Gastrocnemius medialis (tissue), 4 donors: ENCODE results near the gene TCERG1L. TPM values are rescaled to one million over a fixed set of nuclear protein-coding genes. Genes with fewer than 3 reads are reported as not detected.

Experiments
- ATAC-seq, 2 donors: fragments of 150-250 bp; one replicate each; pipeline ENCODE4 v1.9.1; 2016
- DNase-seq, 2 donors: peaks; one replicate each; pipeline ENCODE4 v3.0.0-alpha.2; 2019
- H3K27ac ChIP-seq, 4 donors: fragments of 200-600 bp; sonication (generic); 1 replicate in 1 of 4; 2 replicates in 3 of 4; pipeline ENCODE4 v1.5.1; 2016 to 2018; ENCODE audit warnings: mild to moderate bottlenecking in 2 of 4, moderate library complexity in 1 of 4
- H3K27me3 ChIP-seq, 3 donors: fragments of 200-600 bp; sonication (generic) in 2 of 3; 1 replicate in 1 of 3; 2 replicates in 2 of 3; pipeline versions ENCODE4 v1.5.1 to v1.6.0; 2016 to 2019; ENCODE audit warnings: mild to moderate bottlenecking in 1 of 3, moderate library complexity in 1 of 3
- H3K36me3 ChIP-seq, 2 donors: fragments of 200-600 bp; sonication (generic) in 1 of 2; one replicate each; pipeline ENCODE4 v1.5.1; 2017 to 2018
- H3K4me1 ChIP-seq, 2 donors: fragments of 200-600 bp; sonication (generic) in 1 of 2; one replicate each; pipeline ENCODE4 v1.5.1; 2016 to 2017; ENCODE audit warnings: mild to moderate bottlenecking in 2 of 2
- H3K4me3 ChIP-seq, 4 donors: fragments of 200-600 bp; sonication (generic) in 3 of 4; 1 replicate in 1 of 4; 2 replicates in 3 of 4; pipeline ENCODE4 v1.5.1; 2016 to 2019; ENCODE audit warnings: mild to moderate bottlenecking in 2 of 4
- H3K9me3 ChIP-seq, 3 donors: fragments of 200-600 bp; sonication (generic) in 2 of 3; 1 replicate in 1 of 3; 2 replicates in 2 of 3; pipeline ENCODE4 v1.5.1; 2016 to 2019
- CTCF ChIP-seq, 5 experiments: fragments of 450-650 bp in 3 of 5; fragments of 200-600 bp in 2 of 5; sonication (generic) in 2 of 5; IDR thresholded peaks in 4 of 5; conservative IDR thresholded peaks in 1 of 5; 1 replicate in 4 of 5; 2 replicates in 1 of 5; pipeline ENCODE4 v1.5.1; 2016 to 2019; ENCODE audit warnings: antibody characterized with exemption in 5 of 5, mild to moderate bottlenecking in 3 of 5, moderate library complexity in 3 of 5
- POLR2A ChIP-seq, 2 donors: fragments of 450-650 bp; IDR thresholded peaks; one replicate each; pipeline ENCODE4 v1.6.1; 2017; ENCODE audit warnings: antibody characterized with exemption in 2 of 2, mild to moderate bottlenecking in 2 of 2, moderate library complexity in 2 of 2
- in situ Hi-C, 4 donors: fragments of 200-750 bp; cut with MboI; loops; one replicate each; pipeline versions ENCODE4 v1.15.0 to v1.8.0; 2017; ENCODE audit warnings: low sequenced_read_pairs in 4 of 4
- intact Hi-C: fragments of 100-400 bp; cut with DNase I; formaldehyde crosslinking; loops from one replicate; pipeline ENCODE4 v1.15.1; 2023; ENCODE audit warnings: low total_unique reads
- total RNA-seq, 4 donors: library from RNA; depleted of rRNA; stranded (reverse); fragments of >200 nt; gene quantifications; one replicate each; pipeline versions ENCODE4 v1.1.0 to v1.2.3, GENCODE V29; 2016

The TCERG1L gene
- total RNA-seq, 4 donors from 2014 or later, result not detected

- TF ChIP-seq CTCF (IDR thresholded peaks at IDR 0.05 in 4 of 5, conservative IDR thresholded peaks at IDR 0.05 in 1 of 5) (no peak), POLR2A (IDR thresholded peaks at IDR 0.05) (no peak)
- H3K27me3 ChIP-seq, result no peaks in the 10 kb centered on the region
- ATAC-seq (no peak), DNase-seq (no peak)
- H3K9me3 ChIP-seq, result no peaks in the 10 kb centered on the region
- H3K4me3 ChIP-seq, result no peak overlapping the region
- H3K4me1 ChIP-seq, result no peaks in the 10 kb centered on the region
- H3K36me3 ChIP-seq, result no peaks in the 10 kb centered on the region
- in situ Hi-C loops (no loop called here), intact Hi-C loops (no loop called here)
- H3K27ac ChIP-seq, result no peak overlapping the region
These were observed 101.3 kb downstream of the TCERG1L start for GRCh38 chr10:131210181-131210580.

DNA sequence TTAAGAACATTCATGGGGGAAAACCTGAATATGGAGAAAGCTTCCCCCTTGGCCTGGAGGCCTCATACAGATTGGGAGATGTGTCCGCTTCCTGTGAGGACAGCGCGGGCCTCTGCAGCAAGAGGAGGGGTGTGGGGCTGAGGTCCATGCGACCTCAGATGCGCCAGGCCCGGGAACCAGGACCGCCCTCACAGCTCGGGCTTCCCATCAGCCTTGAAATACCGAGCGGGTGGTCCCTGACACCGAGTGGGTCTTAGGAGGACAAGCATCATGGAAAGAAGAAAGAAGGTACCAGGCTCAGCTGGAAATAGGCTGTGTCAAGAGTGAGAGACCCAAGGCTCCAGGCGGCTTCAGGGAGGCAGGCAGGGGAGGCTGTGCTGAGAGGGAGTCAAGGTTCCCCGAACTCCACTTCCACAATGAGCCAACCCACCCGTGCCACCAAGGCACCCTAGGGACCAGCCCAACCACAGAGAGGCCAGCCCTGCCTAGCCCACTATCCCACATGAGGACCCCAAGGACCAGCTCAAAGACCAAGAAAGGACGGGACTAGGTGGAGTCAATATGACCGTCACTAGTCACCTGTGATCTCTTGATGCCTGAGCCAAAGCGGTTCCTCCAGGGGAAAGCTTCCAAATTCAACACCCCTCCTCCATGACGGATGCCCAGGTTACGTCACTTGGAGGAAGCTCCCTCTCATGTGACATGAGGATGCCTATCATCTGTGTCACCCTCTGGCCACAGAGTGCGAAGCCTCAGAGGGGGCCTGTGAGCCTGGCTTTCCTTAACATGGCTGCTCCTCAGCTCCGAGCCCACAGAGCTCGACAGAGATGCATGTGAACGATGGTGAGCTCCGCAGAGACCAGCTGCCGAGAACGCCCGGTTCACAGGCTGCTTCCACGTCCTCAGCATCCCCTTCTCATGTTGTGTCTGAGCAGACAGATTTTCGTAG is 103.7 kb downstream of the TCERG1L start:
- no peak for ATAC-seq
- intact Hi-C loops (no loop called here), in situ Hi-C loops (no loop called here)
- H3K27me3 ChIP-seq, result no peaks in the 10 kb centered on the region
- no peak for DNase-seq
- TF ChIP-seq POLR2A (IDR thresholded peaks at IDR 0.05) (no peak), CTCF (IDR thresholded peaks at IDR 0.05 in 4 of 5, conservative IDR thresholded peaks at IDR 0.05 in 1 of 5) (no peak)
- no peaks in the 10 kb centered on the region for H3K4me1 ChIP-seq
- H3K4me3 ChIP-seq, result no peak overlapping the region
- no peak overlapping the region for H3K27ac ChIP-seq
- H3K9me3 ChIP-seq, result no peaks in the 10 kb centered on the region
- no peaks in the 10 kb centered on the region for H3K36me3 ChIP-seq

DNA sequence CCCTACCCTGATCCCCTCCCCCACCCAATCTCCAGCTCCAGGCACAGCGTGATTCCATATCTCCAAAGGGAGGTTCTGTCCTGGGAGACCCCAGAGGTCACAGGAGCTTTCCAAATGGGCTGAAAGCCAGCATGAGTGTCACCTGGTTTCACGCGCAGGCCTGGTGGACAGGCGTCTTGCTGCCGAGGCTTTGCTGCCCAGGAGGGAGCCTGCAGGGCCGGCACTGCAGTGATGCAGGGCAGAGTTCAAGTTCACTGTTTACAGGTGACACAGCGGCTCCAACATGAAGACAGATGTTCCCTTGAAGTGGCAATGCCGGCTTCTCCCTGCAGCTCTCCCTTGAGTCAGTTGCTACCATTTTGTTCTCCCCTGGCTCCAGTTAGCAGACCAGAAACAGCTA is 104.3 kb downstream of the TCERG1L start:
- intact Hi-C loops, result no loop called here
- H3K27ac ChIP-seq, result no peak overlapping the region
- no peaks in the 10 kb centered on the region for H3K9me3 ChIP-seq
- no peak for DNase-seq
- in situ Hi-C loops, result no loop called here
- no peak overlapping the region for H3K4me3 ChIP-seq
- ATAC-seq, result no peak
- H3K27me3 ChIP-seq, result no peaks in the 10 kb centered on the region
- TF ChIP-seq POLR2A (IDR thresholded peaks at IDR 0.05) (no peak), CTCF (IDR thresholded peaks at IDR 0.05 in 4 of 5, conservative IDR thresholded peaks at IDR 0.05 in 1 of 5) (no peak)
- H3K36me3 ChIP-seq, result no peaks in the 10 kb centered on the region
- no peaks in the 10 kb centered on the region for H3K4me1 ChIP-seq

DNA sequence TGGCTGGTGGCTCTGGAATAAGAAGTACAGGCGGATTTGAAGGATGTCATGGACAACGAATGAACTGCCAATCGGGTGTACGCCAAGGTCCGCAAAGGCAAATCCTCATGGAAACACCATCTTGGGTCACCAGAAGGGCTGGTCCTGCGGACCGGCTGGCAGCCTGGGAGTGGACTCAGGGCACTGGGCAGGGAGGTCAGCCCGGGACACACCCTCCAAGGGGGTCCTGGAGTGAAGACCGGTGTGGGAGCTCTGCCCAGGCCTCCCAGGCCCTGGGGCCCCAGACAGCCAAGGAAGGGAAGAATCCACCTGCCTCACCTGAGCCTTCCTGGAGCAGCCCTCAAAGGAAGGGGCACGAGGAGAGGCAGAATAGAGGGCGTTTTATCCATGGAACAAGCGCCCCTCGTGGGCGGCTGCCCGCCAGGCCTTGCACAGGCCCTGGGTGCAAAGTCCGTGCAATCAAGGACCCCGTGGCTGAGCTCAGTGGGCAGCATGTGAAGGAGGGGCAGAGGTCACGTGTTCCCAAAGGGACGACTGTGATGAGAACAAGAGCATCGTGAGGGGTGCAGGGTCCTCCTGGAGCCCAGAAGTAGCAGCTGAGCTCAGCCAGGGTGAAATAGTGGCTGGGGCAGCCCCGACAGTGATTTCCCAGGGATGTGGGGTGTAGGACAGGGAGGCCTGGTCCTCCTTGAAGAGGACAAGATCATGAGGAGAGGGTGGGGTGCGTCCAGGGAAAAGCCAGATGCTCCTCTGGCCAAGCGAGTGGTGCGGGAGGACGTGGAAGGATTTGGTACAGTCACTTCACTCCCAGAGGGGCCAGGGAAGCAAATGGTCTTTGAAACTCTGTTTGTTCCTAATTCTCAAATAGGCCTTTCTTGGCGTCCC is 105.2 kb downstream of the TCERG1L start:
- TF ChIP-seq POLR2A (IDR thresholded peaks at IDR 0.05) (no peak), CTCF (IDR thresholded peaks at IDR 0.05 in 4 of 5, conservative IDR thresholded peaks at IDR 0.05 in 1 of 5) (no peak)
- Histone ChIP-seq H3K27ac (no peak overlapping the region), H3K36me3 (no peaks in the 10 kb centered on the region), H3K4me1 (no peaks in the 10 kb centered on the region), H3K9me3 (no peaks in the 10 kb centered on the region), H3K4me3 (no peak overlapping the region), H3K27me3 (no peaks in the 10 kb centered on the region)
- no peak for ATAC-seq
- no peak for DNase-seq
- in situ Hi-C loops (no loop called here), intact Hi-C loops (no loop called here)
